ENCODE data around the gene GRIP1.

The GRIP1 gene

GRCh38 chr12:66636771-66637170 is 42.1 kb downstream of the GRIP1 start:
- no peak overlapping the region for H3K4me3 ChIP-seq (ENCODE audit: low read depth, low read length)
- no peak for DNase-seq (ENCODE audit: low read depth)
- TF ChIP-seq CTCF (IDR thresholded peaks at IDR 0.05; ENCODE audit: insufficient read depth, low read depth, low read length, missing control alignments), result no peak

DNA sequence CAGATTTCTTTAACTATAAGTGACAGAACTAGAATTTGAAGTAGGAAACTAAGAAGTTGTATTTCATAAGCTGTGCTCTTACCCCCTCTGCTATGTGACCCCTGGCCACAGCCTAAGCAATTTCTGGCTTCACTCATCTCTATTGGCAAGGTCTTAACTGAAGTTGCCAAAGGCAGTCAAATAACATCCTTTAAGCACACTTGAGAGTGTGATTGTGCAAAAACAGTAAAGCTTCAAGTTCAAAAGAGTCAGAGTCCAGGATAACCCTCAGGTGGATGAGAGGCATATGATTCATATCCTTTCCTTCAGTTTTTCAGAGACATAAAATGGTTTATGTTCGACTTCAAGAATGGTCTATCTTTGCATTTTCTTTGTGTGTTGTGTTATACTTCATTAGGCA is 45.2 kb downstream of the GRIP1 start:
- TF ChIP-seq CTCF (IDR thresholded peaks at IDR 0.05; ENCODE audit: insufficient read depth, low read depth, low read length, missing control alignments), result no peak
- H3K4me3 ChIP-seq (ENCODE audit: low read depth, low read length), result no peak overlapping the region
- DNase-seq (ENCODE audit: low read depth), result no peak

- DNase-seq (ENCODE audit: low read depth), result no peak
- TF ChIP-seq CTCF (IDR thresholded peaks at IDR 0.05; ENCODE audit: insufficient read depth, low read depth, low read length, missing control alignments), result no peak
- no peak overlapping the region for H3K4me3 ChIP-seq (ENCODE audit: low read depth, low read length)
Measured at GRCh38 chr12:66629138-66629870, 49.6 kb downstream of the GRIP1 start.

GRCh38 chr12:66627988-66628317 is 50.9 kb downstream of the GRIP1 start:
- DNase-seq (ENCODE audit: low read depth), result peak; percentile 9
- TF ChIP-seq CTCF (IDR thresholded peaks at IDR 0.05; ENCODE audit: insufficient read depth, low read depth, low read length, missing control alignments), result no peak
- H3K4me3 ChIP-seq (ENCODE audit: low read depth, low read length), result no peak overlapping the region

DNA sequence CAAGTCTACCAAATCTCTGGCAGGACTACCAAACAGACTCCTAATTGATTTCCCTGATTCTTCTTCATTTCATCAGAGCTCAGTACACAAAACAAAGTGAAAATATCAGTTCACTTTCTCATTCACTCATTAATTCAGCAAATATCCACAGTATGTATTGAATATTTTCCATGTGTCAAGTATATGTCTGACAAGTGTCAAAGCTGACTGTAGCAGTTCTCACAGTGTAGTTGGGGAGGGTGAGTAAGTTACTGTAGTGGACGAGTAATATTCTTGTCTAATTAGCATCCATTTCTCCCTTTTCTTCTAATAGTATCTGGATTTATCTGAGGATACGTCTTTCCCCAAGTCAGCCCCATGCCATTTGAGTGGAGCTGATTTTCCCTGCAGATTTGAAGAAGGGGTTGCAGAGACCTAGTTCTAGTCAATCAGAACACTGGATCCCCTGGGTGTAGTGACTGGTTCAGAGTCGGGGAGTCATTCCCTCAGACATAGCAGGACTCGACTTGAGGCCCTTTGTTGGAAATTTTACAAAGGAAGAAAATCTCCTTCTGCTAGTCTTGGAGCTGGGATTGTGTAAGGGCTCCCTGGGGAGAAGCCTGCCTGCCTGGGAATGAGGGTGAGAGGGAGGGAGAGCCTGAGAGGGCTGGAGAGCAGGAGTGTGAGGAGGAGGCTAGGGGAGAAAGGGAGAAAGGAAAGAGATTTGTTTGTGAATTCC is 51.4 kb downstream of the GRIP1 start:
- no peak overlapping the region for H3K4me3 ChIP-seq (ENCODE audit: low read depth, low read length)
- DNase-seq (ENCODE audit: low read depth), result no peak
- TF ChIP-seq CTCF (IDR thresholded peaks at IDR 0.05; ENCODE audit: insufficient read depth, low read depth, low read length, missing control alignments), result no peak

- no peak for TF ChIP-seq CTCF (IDR thresholded peaks at IDR 0.05; ENCODE audit: insufficient read depth, low read depth, low read length, missing control alignments)
- peak; percentile 34 for DNase-seq (ENCODE audit: low read depth)
Measured at GRCh38 chr12:66624806-66625205, 54.1 kb downstream of the GRIP1 start.

More at GRCh38 chr12:66624806-66625205, 54.1 kb downstream of the GRIP1 start:
- H3K4me3 ChIP-seq (ENCODE audit: low read depth, low read length), result no peak overlapping the region
